ENCODE results near the gene COPS9.

COPS9 gene

GRCh38 chr2:240132651-240132980 is 3.5 kb downstream of the COPS9 start:
- no peak for DNase-seq

- no peak for DNase-seq
Measured at GRCh38 chr2:240131941-240132650, 4.0 kb downstream of the COPS9 start.

GRCh38 chr2:240131296-240131695 is 4.8 kb downstream of the COPS9 start:
- no peak for DNase-seq

GRCh38 chr2:240130393-240131195 is 5.5 kb downstream of the COPS9 start:
- DNase-seq, result peak; percentile 0

- DNase-seq, result peak; percentile 0
Measured at GRCh38 chr2:240129731-240130392, 6.2 kb downstream of the COPS9 start.

- DNase-seq, result no peak
Measured at GRCh38 chr2:240129311-240129710, 6.8 kb downstream of the COPS9 start.

GRCh38 chr2:240128608-240129145 is 7.4 kb downstream of the COPS9 start:
- DNase-seq, result no peak

GRCh38 chr2:240127911-240128607 is 8.0 kb downstream of the COPS9 start:
- DNase-seq, result peak; percentile 0

- peak; percentile 0 for DNase-seq
Measured at GRCh38 chr2:240127191-240127750, 8.8 kb downstream of the COPS9 start.

- no peak for DNase-seq
Measured at GRCh38 chr2:240126731-240127130, 9.4 kb downstream of the COPS9 start.

GRCh38 chr2:240125742-240126141 is 10.4 kb downstream of the COPS9 start:
- peak; percentile 1 for DNase-seq

- DNase-seq, result no peak
Measured at GRCh38 chr2:240124651-240125030, 11.5 kb downstream of the COPS9 start.

- DNase-seq, result no peak
Measured at GRCh38 chr2:240123821-240124650, 12.1 kb downstream of the COPS9 start.

- DNase-seq, result no peak
Measured at GRCh38 chr2:240121675-240122074, 14.4 kb downstream of the COPS9 start.

- DNase-seq, result no peak
Measured at GRCh38 chr2:240121190-240121589, 14.9 kb downstream of the COPS9 start.

GRCh38 chr2:240114233-240114632 is 21.9 kb downstream of the COPS9 start:
- no peak for DNase-seq

- no peak for DNase-seq
Measured at GRCh38 chr2:240112914-240113690, 23.0 kb downstream of the COPS9 start.

GRCh38 chr2:240111253-240111652 is 24.9 kb downstream of the COPS9 start:
- DNase-seq, result no peak

GRCh38 chr2:240109386-240109785 is 26.7 kb downstream of the COPS9 start:
- no peak for DNase-seq

- no peak for DNase-seq
Measured at GRCh38 chr2:240107477-240107796, 28.7 kb downstream of the COPS9 start.

All from activated naive CD4-positive, alpha-beta T cell treated with Interleukin-2 at 50 U/mL for 16 hours (primary cell).